Endothelial cell of umbilical vein (primary cell): ENCODE results near the gene TSPAN5. TPM values are rescaled to one million over a fixed set of nuclear protein-coding genes. Genes with fewer than 3 reads are reported as not detected.

Experiments used
- BruUV-seq: library from RNA; stranded (reverse); fragments of 400-500 nt; replicated peaks from 2 replicates; lab custom pipeline; 2021; lab: Mats Ljungman, UMichigan
- CTCF ChIA-PET: fragments of 300-600, 350-600 bp; sonication (Branson Sonifier 250); formaldehyde crosslinking; loops from one replicate; lab custom pipeline; 2021; ENCODE audit warnings: antibody characterized with exemption, inconsistent platforms; lab: Charles Lee
- POLR2A ChIA-PET: fragments of 300-600, 350-600 bp; sonication (Branson Sonifier 250); formaldehyde crosslinking; loops from one replicate; lab custom pipeline; 2021; ENCODE audit warnings: antibody characterized with exemption, inconsistent platforms; lab: Charles Lee
- DNase-seq: peaks from one replicate; pipeline ENCODE4 v3.0.0-alpha.2; 2011; ENCODE audit warnings: low read depth, low spot score
- FAIRE-seq: peaks from 2 replicates; lab custom pipeline; 2011; peaks lifted over from hg19 to GRCh38; lab: Jason Lieb, UNC
- H2AFZ ChIP-seq: 2 replicates; pipeline ENCODE4 v1.6.0; 2012; ENCODE audit warnings: low read depth, low read length, control low read depth, inconsistent platforms
- H3K27ac ChIP-seq: 2 replicates; pipeline ENCODE4 v1.5.1; 2011; ENCODE audit warnings: low read depth, mild to moderate bottlenecking, control low read depth, low read length, moderate library complexity; ENCODE audit not compliant: insufficient read depth
- H3K27me3 ChIP-seq, 2 experiments: 2 replicates each; pipeline versions ENCODE4 v1.6.0 to v1.6.1; 2011; ENCODE audit warnings: low read length in 2 of 2, mixed read lengths in 1 of 2; ENCODE audit not compliant: control insufficient read depth in 2 of 2, insufficient read depth in 2 of 2
- H3K36me3 ChIP-seq, 2 experiments: 2 replicates in 1 of 2; 3 replicates in 1 of 2; pipeline ENCODE4 v1.5.1; 2011; ENCODE audit warnings: low read length in 2 of 2, mild to moderate bottlenecking in 1 of 2, moderate library complexity in 1 of 2; ENCODE audit not compliant: control insufficient read depth in 2 of 2, insufficient read depth in 2 of 2; ENCODE audit errors: extremely low read depth in 1 of 2
- H3K4me1 ChIP-seq: 3 replicates; pipeline ENCODE4 v1.5.1; 2011; ENCODE audit warnings: mild to moderate bottlenecking, low read length; ENCODE audit not compliant: control insufficient read depth, insufficient read depth; ENCODE audit errors: extremely low read depth
- H3K4me2 ChIP-seq: 2 replicates; pipeline ENCODE4 v1.6.1; 2011; ENCODE audit warnings: low read length, control low read depth, mixed read lengths; ENCODE audit not compliant: insufficient read depth
- H3K4me3 ChIP-seq, 3 experiments: fragments of 200-600 bp in 1 of 3; sonication (generic), shearing (Covaris generic) in 1 of 3; replicated peaks in 1 of 3; 2 replicates each; pipeline ENCODE4 v1.5.1; 2011 to 2016; ENCODE audit warnings: control low read depth in 3 of 3, low read length in 3 of 3, mild to moderate bottlenecking in 2 of 3, inconsistent platforms in 1 of 3, low read depth in 1 of 3, moderate library complexity in 1 of 3; ENCODE audit not compliant: insufficient read depth in 1 of 3
- H3K79me2 ChIP-seq: 2 replicates; pipeline ENCODE4 v1.6.0; 2012; ENCODE audit warnings: low read length, inconsistent platforms; ENCODE audit not compliant: control insufficient read depth, insufficient read depth
- H3K9ac ChIP-seq: replicated peaks from 2 replicates; pipeline ENCODE3; 2011; ENCODE audit warnings: low read length, control low read depth; ENCODE audit not compliant: insufficient read depth; ENCODE audit errors: extremely low read depth
- H3K9me1 ChIP-seq: replicated peaks from 3 replicates; pipeline ENCODE4 v1.6.0; 2011; ENCODE audit warnings: mild to moderate bottlenecking, low read length; ENCODE audit not compliant: control insufficient read depth, insufficient read depth; ENCODE audit errors: extremely low read depth
- H3K9me3 ChIP-seq: replicated peaks from 2 replicates; pipeline ENCODE4 v1.5.1; 2012; ENCODE audit warnings: low read length, inconsistent platforms; ENCODE audit not compliant: control insufficient read depth, insufficient read depth
- H4K20me1 ChIP-seq: replicated peaks from 2 replicates; pipeline ENCODE3; 2011; ENCODE audit warnings: mild to moderate bottlenecking, low read length; ENCODE audit not compliant: control insufficient read depth, insufficient read depth; ENCODE audit errors: extremely low read depth
- EZH2 ChIP-seq: IDR thresholded peaks from 2 replicates; pipeline ENCODE4 v1.6.1; 2012; ENCODE audit warnings: borderline replicate concordance, low read depth, mild to moderate bottlenecking, moderate library complexity, low read length, inconsistent platforms; ENCODE audit not compliant: severe bottlenecking
- FOS ChIP-seq: IDR thresholded peaks from 2 replicates; pipeline ENCODE4 v1.6.1; 2011; ENCODE audit warnings: mild to moderate bottlenecking, low read length, moderate library complexity, borderline replicate concordance; ENCODE audit not compliant: insufficient read depth
- GATA2 ChIP-seq: IDR thresholded peaks from 2 replicates; pipeline ENCODE4 v1.7.0; 2011; ENCODE audit warnings: low read depth, mild to moderate bottlenecking, moderate library complexity, mixed read lengths, low read length; ENCODE audit not compliant: insufficient read length, insufficient read depth
- JUN ChIP-seq: IDR thresholded peaks from 2 replicates; pipeline ENCODE4 v1.6.1; 2011; ENCODE audit warnings: borderline replicate concordance, low read depth; ENCODE audit not compliant: insufficient read length, insufficient read depth
- MYC ChIP-seq: IDR thresholded peaks from one replicate; pipeline ENCODE4 v1.6.1; 2011; ENCODE audit warnings: mild to moderate bottlenecking, low read depth, low read length
- POLR2A ChIP-seq: IDR thresholded peaks from 2 replicates; pipeline ENCODE4 v1.6.1; 2012; ENCODE audit warnings: low read depth, mild to moderate bottlenecking, control low read depth, low read length
- POLR2AphosphoS5 ChIP-seq: IDR thresholded peaks from 2 replicates; pipeline ENCODE4 v1.6.1; 2012; ENCODE audit warnings: low read depth, mild to moderate bottlenecking, control low read depth, low read length, moderate library complexity; ENCODE audit not compliant: insufficient read depth
- dilution Hi-C: fragments of 300-500 bp; cut with MboI; formaldehyde crosslinking; loops from one replicate; pipeline ENCODE4 v1.15.0; 2019; ENCODE audit warnings: low sequenced_read_pairs; ENCODE audit not compliant: extremely low pct_ligation_motif_present
- intact Hi-C: fragments of 100-400 bp; cut with micrococcal nuclease; formaldehyde crosslinking; loops from one replicate; pipeline ENCODE4 v1.10.0; 2022
- polyA plus RNA-seq, 4 experiments: library from polyadenylated mRNA; depleted of rRNA in 3 of 4; stranded (reverse) in 3 of 4; unstranded in 1 of 4; fragments of >200 nt; gene quantifications; 2 replicates each; pipeline versions ENCODE4 v1.2.1 to v1.2.3, GENCODE V29; 2011 to 2012; ENCODE audit warnings: missing spikeins in 1 of 4
- total RNA-seq: library from RNA; stranded (reverse); gene quantifications from 2 replicates; pipeline ENCODE4 v1.2.3, GENCODE V29; 2021
- TF ChIP-seq, protein P1 (sequence below): IDR thresholded peaks from 2 replicates; pipeline ENCODE4 v1.6.1; 2011; ENCODE audit not compliant: insufficient read depth, insufficient read length
- TF ChIP-seq, protein P2 (sequence below), 2 donors: IDR thresholded peaks; 1 replicate in 1 of 2; 2 replicates in 1 of 2; pipeline ENCODE4 v1.5.1; 2011; ENCODE audit warnings: low read length in 2 of 2, mild to moderate bottlenecking in 2 of 2, moderate library complexity in 2 of 2, control low read depth in 1 of 2, inconsistent platforms in 1 of 2, low read depth in 1 of 2; ENCODE audit not compliant: insufficient read depth in 1 of 2; ENCODE audit errors: extremely low read depth in 1 of 2

TSPAN5 gene
- total and polyA plus RNA-seq, 2 donors (not counting 3 experiments of a cell fraction or from before 2014, with no cell fraction given) = 45.1 to 50.2 TPM

DNA sequence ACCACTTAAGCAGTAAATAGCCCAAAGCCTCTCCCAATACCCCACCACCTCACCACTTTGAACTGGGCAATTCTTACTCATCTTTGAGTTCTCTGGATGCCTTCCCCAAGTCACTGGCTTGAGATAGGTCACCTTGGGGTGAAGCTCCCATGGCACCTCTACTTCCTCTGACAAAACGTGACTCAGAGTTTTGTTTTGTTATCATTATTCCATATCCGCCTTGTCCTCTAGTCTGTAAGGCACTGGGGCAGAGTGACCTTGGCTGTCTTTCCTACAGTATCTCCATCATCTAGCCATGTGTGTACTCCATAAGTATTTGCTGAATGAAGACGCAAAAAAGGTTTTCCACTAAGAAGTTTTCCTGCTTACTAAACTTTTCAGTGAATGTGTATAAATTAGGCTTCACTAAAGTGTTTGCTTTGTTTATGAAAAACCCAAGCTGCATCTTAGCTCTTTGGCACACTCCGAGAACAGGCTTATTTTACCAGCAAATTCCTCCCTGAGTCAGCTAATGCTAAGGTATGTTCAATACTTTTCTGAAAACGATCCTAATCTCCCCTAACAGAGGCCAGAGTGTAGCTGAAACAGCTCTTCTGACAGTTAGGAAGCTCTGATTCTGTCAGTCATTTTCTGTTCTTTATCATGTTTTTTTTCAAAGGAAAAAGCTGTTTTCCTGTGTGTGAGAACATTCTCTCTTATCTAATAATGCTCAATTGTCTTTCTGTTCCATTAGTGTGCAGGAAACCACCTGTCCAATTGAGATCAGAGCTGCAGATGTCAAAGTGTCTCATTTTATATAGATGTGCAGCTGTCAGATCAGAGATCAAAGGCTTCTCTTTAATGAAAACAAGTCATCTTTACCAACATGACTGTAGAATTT lies 30.2 kb upstream of the TSPAN5 start:
- ChIA-PET CTCF (interaction anchor here (0.6 to 3.7 kb wide), 18 partner anchors 9 to 367 kb away, joined by 3 to 23 read pairs (median 4); partner anchors contain the start of genes EIF4E, METAP1 and TSPAN5), POLR2A (interaction anchor here (1.0 kb wide), 1 partner anchor 240 kb away, joined by 7 read pairs; the partner anchor contains the start of gene EIF4E)
- FAIRE-seq (peak; percentile 86), DNase-seq (peak; percentile 90)
- Histone ChIP-seq H3K4me3 (peak overlapping the region in 1 of 3 experiments; percentile 34), H3K36me3 (no peaks in the 10 kb centered on the region), H3K9ac (peak overlapping the region; percentile 50), H3K27me3 (no peaks in the 10 kb centered on the region), H4K20me1 (no peaks in the 10 kb centered on the region), H3K27ac (peak overlapping the region; percentile 85), H3K9me1 (no peaks in the 10 kb centered on the region), H3K4me1 (peaks cover 59% of the 10 kb centered on the region), H2AFZ (no peak overlapping the region), H3K4me2 (peak overlapping the region; percentile 67), H3K9me3 (no peaks in the 10 kb centered on the region), H3K79me2 (no peaks in the 10 kb centered on the region)
- intact Hi-C loops = loop anchor here (1.0 to 10.0 kb wide), 5 partner anchors 31 to 306 kb away; partner anchors contain the start of genes EIF4E and METAP1
- dilution Hi-C loops = no loop called here
- TSS peak; percentile 39 for BruUV-seq
- TF ChIP-seq POLR2AphosphoS5 = peak; percentile 84
- TF ChIP-seq FOS = peak; percentile 96
- TF ChIP-seq EZH2 = no peak
- TF ChIP-seq POLR2A = no peak
- TF ChIP-seq MYC = no peak
- TF ChIP-seq, protein P1, sequence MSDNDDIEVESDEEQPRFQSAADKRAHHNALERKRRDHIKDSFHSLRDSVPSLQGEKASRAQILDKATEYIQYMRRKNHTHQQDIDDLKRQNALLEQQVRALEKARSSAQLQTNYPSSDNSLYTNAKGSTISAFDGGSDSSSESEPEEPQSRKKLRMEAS = no peak
- TF ChIP-seq GATA2 = peak; percentile 95
- TF ChIP-seq, protein P2, sequence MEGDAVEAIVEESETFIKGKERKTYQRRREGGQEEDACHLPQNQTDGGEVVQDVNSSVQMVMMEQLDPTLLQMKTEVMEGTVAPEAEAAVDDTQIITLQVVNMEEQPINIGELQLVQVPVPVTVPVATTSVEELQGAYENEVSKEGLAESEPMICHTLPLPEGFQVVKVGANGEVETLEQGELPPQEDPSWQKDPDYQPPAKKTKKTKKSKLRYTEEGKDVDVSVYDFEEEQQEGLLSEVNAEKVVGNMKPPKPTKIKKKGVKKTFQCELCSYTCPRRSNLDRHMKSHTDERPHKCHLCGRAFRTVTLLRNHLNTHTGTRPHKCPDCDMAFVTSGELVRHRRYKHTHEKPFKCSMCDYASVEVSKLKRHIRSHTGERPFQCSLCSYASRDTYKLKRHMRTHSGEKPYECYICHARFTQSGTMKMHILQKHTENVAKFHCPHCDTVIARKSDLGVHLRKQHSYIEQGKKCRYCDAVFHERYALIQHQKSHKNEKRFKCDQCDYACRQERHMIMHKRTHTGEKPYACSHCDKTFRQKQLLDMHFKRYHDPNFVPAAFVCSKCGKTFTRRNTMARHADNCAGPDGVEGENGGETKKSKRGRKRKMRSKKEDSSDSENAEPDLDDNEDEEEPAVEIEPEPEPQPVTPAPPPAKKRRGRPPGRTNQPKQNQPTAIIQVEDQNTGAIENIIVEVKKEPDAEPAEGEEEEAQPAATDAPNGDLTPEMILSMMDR (IDR thresholded peaks at IDR 0.05; ENCODE audit: extremely low read depth in 1 of 2, insufficient read depth in 1 of 2, low read depth in 1 of 2, low read length in 2 of 2) = no peak
- peak; percentile 86 for TF ChIP-seq JUN
